Measurements from ENCODE around the gene EXD3.

Gene EXD3

DNA sequence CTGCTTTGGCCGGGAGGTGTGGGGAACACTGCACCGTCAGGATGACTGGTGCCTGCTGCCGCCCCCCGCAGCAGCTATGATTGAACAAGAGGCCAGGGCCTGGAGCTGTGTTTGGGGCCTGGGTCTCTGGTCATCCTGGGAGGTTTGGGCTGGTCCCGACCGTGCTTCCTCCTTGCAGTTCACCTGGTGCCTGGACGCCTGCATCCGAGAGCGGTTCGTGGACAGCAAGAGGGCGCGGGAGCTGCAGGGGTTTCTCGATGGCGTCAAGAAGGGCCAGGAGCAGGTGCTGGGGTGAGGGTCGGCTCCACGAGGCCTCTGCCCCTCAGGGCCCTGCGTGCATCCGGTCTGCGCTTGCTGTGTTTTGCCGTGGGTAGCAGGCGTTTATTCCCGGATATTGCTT, 158.9 kb downstream of the EXD3 start:
- no peak for DNase-seq

DNA sequence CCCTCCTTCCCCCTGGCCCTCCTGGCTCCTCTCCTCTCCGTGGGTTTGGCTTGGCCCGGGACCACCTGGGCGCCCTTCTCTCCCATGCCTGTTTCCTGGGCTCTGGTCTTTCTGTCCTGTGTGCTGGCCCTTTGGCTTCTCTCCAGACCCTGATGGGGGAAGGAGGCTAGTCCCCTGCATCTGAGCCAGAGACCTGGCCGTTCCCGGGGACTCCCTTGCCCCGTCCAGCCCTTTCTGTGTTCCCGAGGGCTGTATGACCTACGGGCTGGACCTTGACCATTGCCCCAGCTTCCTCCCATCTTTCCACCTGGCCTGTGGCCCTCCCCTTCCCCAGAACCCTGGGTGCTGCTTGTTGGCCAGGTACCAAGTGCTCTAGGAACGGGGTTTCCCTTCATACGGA, 159.5 kb downstream of the EXD3 start:
- DNase-seq = no peak

- no peak for DNase-seq
These were observed 160.1 kb downstream of the EXD3 start for GRCh38 chr9:137262909-137263285.

- peak; percentile 37 for DNase-seq
These were observed 160.6 kb downstream of the EXD3 start for GRCh38 chr9:137262173-137262908.
